Uterus (tissue), 2 donors: ENCODE data around the gene STAT4.

Experiments used
- POLR2A ChIP-seq, 2 donors: fragments of 450-650 bp; IDR thresholded peaks; one replicate each; pipeline ENCODE4 v1.6.1; 2016; ENCODE audit warnings: antibody characterized with exemption in 2 of 2, mild to moderate bottlenecking in 1 of 2, moderate library complexity in 1 of 2
- TF ChIP-seq, protein P1 (sequence below), 4 experiments: fragments of 200-600 bp in 2 of 4; fragments of 450-650 bp in 2 of 4; sonication (generic) in 2 of 4; IDR thresholded peaks; one replicate each; pipeline ENCODE4 v1.5.1; 2016 to 2019; ENCODE audit warnings: antibody characterized with exemption in 4 of 4, mild to moderate bottlenecking in 2 of 4, moderate library complexity in 1 of 4

DNA sequence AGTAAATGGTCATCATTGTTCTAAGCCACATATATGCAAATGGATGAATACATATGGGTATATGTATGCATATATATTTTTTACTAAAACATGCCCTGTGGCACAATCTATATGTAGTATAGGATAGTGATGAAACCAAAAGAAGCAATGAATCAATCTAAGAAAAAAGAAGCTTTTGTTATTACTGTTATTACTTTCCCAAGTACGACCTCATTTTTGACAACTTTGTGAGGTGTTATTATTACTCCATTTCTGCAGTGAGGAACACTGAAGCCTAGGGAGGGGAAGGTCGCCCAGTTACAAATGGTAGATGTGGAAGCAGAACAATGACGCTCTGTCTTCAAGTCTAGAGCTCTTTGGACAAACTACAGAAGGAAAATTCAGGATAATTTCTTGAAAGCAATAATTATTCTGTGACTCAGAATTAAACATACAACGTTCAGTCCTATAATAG, 38.3 kb downstream of the STAT4 start:
- TF ChIP-seq, protein P1, sequence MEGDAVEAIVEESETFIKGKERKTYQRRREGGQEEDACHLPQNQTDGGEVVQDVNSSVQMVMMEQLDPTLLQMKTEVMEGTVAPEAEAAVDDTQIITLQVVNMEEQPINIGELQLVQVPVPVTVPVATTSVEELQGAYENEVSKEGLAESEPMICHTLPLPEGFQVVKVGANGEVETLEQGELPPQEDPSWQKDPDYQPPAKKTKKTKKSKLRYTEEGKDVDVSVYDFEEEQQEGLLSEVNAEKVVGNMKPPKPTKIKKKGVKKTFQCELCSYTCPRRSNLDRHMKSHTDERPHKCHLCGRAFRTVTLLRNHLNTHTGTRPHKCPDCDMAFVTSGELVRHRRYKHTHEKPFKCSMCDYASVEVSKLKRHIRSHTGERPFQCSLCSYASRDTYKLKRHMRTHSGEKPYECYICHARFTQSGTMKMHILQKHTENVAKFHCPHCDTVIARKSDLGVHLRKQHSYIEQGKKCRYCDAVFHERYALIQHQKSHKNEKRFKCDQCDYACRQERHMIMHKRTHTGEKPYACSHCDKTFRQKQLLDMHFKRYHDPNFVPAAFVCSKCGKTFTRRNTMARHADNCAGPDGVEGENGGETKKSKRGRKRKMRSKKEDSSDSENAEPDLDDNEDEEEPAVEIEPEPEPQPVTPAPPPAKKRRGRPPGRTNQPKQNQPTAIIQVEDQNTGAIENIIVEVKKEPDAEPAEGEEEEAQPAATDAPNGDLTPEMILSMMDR (IDR thresholded peaks at IDR 0.05): no peak
- no peak for TF ChIP-seq POLR2A (IDR thresholded peaks at IDR 0.05)
